ENCODE measurements around the gene CYREN. TPM values are rescaled to one million over a fixed set of nuclear protein-coding genes. Genes with fewer than 3 reads are reported as not detected.
"Not testable (repeated sequence)": the region's sequence is repeated elsewhere in the genome, so short reads cannot be mapped to it uniquely, and the experiment has no call there.

Gene CYREN
- total RNA-seq, 1 donor from 2014 or later = 39.6 TPM

DNA sequence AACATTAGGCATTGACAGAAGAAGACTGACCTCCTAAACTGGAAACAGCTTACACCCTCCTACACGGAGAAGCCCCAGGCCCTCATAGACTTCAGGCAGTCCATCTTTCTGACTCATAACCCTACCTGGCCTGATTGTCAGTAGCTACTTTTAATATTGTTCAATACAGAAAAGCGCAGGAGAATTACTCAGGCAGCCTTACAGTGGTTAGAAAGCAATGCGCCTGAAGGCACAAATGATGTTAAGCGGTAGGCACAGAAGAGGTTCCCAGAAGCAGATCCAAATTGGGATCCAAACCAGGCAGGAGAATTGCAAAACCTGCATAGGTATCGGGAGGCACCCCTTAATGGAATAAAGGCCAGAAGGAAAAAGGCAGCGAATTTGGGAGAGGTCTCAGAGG is 5.4 kb upstream of the CYREN start:
- ATAC-seq = peak; percentile 55

DNA sequence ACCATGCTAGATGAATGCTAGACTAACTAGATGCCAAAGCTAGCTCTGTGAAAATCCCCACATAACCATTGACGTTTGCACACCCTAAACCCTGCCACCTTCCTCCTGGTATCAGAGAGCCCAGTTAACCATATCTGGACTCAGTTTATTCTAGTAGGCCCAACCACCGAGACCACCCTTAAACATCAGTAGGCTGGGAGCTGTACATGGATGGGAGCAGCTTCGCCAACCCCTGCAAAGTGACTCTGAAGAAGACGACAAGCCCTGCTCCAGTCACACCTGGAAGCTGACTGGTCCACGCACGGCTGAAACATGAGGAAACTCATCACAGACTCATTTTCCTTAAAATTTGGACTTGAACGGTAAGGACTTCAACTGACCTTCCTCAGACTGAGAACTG is 4.4 kb upstream of the CYREN start:
- no peak for ATAC-seq

DNA sequence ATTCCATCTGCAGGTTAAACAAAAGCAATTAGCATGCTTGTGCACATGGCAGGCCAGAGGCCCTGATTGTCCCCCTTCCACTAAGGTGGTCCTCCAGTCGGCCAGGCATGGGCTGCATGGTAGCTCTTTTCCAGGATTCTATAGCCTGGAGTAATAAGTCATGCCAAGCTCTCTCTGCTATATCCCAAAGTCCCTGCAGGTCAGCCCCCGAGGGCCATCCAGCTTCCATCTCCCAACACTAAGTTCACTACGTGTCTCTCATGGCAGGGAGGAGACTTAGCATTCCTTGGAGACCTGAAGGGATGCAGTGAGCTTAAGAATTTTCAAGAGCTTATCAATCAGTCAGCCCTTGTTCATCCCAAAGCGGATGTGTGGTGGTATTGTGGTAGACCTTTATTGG is 3.4 kb upstream of the CYREN start:
- not testable (repeated sequence) for ATAC-seq

DNA sequence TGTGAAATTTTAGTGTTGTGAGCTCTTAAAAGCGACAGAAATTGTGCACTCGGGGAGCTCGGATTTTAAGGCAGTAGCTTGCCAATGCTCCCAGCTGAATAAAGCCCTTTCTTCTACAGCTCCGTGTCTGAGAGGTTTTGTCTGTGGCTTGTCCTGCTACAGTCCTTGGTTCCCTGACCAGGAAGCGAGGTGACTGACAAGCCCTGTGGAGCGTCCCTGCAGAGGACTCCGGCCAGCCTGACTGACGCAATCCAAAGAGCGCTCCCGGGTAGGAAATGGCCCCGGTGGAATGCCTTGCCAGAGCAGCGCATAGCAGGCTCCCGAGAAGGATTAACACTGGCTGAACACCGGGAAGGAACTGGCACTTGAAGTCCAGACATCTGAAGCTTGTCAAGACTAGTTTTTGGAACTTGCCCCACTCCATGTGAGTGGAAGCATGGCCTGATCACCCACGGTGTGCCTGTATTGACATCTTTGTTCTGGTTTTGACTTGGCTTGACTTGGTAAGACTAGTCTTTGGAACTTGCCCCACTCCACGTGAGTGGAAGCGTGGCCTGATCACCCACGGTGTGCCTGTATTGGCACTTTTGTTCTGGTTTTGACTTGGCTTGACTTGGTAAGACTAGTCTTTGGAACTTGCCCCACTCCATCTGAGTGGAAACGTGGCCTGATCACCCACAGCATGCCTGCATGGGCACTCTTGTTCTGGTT is 1.2 kb upstream of the CYREN start:
- peak; percentile 30 for ATAC-seq

DNA sequence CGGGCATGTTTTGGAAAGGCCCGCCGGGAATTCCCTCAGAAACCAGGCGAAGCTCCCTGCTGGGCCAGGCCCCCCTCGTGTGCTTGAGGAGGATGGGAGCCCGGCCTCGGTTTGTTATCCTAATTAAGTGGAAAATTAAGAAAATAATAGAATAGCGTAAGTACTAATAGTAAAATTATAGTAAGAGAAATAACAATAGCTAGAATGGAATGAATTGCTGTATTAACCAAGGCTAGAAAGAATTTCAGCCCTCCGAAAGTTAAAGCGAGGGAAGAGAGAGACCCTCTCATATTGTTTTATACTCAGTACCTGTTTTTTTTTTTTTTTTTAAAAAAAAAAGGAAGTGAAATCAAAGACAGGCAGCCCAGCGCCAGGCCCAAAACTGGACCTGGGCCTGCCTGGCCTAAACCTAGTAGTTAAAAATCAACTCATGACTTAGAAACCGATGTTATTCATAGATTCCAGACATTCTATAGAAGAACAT is 533 bp upstream of the CYREN start:
- not testable (repeated sequence) for ATAC-seq

DNA sequence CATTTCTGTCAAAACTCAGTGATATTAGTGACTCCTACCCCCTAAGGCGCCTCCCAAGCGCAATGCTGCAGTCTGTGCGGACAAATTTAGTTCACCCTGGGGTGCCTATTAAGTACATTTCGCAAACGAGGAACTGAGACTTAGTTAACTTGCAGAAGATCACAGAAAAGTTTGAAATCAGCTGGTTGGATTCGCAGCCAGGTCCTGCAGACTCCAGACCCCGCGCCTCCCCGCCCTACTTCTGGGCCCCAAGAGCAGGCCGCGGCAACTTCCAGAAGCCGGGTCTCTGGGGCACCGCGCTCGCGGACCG is 588 bp downstream of the CYREN start:
- no peak for ATAC-seq

DNA sequence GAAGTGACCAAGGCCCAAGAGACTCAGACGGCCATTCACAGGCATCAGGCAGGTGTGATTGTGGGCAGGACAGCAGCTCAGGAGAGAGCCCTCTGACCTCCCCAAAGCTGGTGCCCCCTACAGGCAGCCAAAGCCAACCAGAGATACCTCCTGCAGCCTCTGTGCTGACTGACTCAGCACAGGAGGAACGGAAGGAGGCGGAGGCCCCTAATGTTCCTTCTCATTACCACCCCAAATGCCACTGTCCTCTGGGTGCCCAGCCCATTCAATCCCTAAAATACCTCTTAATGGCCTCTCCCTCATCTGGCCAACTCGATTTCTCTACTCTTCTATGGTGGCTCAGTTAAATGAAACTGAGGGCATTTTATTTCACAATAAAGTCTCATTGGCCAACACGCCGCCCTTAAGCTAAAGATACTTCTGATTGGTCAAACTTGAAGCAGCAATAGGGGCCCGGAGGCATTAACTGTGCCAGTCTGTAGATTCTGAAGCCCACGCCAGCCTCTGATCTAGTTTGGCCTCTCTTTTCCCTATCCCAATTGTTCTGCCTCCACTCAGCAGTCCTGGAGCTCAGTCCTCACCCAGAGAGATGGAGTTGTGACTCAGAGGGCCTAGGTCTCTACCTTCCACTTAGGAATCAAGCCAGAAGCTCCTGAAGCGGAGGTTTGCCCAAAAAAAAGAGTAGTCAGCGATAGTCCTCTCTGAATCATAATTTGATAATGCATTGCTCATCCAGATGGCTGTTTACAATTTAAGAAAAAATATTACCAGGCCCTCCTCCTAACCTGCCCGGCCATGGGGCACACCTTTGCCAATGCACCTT is 1.2 kb downstream of the CYREN start:
- peak; percentile 64 for ATAC-seq

DNA sequence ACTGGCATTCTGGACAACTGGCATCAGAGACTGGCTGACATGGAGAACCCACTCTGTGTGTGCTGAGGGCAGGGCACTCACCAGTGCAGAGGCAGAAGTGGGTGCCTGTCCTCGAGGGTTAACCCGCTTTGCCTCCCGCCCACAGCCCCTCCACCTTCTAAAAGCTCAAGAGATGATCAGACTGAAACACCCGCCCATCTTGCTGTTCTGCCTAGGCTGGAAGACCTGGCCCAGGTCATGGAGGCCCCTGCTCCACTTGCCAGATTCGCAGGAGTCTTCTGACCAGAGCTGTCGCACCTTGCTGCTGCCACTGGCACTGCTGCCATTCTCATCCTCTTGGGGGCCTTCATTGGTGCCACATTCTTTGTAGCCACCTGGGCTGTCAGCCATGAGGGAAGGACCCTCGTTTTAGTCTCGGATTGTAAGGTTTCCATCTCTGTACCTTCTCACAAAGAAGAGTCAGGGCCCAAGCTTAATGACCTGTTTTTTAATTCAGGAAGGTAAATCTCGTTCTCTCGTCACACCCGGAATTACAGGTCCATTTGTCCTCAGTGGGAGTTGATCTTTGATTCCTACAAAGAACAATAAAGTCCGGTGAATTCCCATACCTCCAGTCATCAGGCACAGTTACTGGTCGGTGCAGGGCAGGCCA is 1.9 kb downstream of the CYREN start:
- no peak for ATAC-seq

DNA sequence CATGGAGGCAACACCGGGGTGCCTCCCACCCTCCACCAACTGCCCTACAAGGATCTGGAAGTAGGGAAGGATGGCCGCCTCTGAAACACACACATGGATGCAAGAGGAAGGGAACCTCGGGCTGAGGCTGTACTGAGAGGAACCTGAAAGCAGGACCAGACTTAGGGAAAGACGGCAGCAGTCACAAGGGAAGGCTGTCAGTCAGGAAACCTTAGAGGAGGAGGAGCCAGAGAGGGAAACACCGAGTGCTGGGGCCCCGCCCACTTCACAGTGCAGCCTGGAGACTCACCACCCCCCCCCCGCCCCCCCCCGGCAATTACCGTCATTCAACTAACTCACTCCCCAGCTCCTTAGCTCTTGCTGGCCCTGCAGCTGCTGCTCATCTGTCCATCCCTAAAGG is 2.5 kb downstream of the CYREN start:
- no peak for ATAC-seq

DNA sequence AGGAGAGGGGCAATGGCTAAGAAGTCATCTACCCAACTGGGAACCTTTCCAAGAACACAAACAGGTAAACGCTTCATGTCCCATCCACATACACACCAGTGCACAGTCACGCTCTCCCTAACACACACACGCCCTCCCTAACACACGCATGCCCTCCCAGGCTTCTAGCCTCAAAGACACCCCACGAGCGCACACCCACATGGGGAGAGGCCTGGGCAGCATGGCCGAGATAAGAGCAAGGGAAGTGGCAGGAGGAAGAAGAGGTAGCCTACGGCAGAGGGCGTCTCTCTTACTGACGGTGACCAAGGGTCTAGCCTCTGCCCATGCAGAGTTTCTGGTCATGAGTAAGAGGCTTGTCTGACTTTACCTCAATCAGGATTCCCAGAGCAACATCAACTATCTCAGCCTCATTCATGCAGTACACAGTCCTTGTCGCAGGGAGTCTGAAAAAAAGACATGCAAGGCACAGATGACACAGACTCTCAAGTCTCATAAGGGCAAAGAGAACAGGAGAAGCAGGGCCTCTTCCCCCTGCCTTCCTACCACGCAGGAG is 3.1 kb downstream of the CYREN start:
- no peak for ATAC-seq

DNA sequence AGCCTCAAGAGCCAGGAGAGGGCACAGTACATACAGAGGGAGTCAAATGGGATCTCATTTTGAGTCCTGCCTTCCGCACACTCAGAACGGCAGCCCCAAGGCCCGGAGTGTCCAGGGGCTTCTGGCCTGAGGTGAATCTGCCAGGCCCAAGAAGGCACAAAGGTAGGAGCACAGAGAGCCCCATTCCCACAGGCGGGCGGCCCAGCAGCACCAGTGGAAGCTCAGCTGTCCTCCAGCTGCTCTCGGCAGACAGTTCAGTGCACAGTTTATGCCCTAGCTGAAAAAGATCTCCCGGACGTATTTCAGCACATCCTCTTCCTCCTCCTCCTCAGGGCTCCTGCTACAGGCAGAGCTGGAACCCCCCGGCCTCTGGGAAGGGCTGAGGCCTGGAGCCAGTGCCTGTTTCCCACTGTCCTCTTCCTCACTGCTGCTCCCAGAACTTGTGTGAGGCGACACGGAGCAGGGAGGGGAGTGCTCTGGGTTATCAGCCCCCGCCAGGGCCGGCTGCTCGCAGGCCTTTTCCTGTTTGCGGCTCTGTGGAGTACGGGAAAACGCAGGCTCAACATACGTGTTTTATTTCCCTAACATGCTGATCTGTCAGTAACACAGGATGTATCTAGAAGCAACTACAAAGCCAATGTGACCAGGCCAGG is 4.0 kb downstream of the CYREN start:
- ATAC-seq = no peak

DNA sequence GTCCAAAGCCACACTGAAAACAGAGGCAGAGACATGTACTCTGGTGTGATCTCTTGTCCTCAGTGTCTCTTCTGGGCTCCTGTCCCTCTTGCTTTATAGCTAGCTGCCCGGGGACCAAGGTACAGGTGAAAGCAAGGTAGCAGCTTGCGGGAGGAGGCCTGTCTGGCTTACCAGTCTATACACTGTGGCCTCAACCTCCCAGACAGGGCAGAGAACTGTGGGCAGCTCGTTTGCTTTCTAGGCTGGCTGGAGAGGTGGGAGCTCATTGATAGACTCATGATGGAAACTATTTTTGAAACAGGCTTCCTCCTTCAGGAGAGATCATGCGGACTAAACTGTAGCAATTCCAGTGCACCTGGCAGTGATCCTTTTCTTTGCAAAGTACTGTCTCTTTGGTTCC is 4.6 kb downstream of the CYREN start:
- ATAC-seq = no peak

DNA sequence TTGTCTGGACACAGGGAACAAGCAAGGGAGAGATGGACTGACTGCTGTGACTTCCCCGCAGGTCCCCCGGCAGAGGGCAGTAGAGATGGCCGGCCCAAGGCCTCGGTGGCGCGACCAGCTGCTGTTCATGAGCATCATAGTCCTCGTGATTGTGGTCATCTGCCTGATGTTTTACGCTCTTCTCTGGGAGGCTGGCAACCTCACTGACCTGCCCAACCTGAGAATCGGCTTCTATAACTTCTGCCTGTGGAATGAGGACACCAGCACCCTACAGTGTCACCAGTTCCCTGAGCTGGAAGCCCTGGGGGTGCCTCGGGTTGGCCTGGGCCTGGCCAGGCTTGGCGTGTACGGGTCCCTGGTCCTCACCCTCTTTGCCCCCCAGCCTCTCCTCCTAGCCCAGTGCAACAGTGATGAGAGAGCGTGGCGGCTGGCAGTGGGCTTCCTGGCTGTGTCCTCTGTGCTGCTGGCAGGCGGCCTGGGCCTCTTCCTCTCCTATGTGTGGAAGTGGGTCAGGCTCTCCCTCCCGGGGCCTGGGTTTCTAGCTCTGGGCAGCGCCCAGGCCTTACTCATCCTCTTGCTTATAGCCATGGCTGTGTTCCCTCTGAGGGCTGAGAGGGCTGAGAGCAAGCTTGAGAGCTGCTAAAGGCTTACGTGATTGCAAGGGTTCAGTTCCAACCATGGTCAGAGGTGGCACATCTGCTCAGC is 6.0 kb downstream of the CYREN start:
- no peak for ATAC-seq

DNA sequence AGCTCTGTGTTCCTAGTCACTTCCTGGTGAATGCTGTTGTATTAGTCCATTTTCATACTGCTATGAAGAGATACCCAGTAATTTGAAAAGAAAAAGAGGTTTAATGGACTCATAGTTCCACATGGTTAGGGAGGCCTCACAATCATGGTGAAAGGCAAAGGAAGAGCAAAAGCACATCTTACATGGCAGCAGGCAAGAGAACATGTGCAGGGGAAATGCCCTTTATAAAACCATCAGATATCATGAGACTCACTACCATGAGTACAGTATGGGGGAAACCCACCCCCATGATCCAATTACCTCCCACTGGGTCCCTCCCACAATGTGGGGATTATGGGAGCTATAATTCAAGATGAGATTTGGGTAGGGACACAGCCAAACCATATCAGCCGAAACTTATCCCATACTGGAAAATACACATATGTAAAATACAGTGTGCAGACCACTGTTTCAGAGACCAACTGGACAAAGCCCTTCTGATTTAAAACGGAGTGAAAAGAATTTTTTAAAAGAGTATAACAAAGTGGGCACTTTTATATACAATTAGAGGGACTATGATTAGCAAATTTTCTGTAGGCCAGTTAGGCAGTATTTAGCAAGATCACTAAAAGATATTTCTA is 8.0 kb downstream of the CYREN start:
- no peak for ATAC-seq

DNA sequence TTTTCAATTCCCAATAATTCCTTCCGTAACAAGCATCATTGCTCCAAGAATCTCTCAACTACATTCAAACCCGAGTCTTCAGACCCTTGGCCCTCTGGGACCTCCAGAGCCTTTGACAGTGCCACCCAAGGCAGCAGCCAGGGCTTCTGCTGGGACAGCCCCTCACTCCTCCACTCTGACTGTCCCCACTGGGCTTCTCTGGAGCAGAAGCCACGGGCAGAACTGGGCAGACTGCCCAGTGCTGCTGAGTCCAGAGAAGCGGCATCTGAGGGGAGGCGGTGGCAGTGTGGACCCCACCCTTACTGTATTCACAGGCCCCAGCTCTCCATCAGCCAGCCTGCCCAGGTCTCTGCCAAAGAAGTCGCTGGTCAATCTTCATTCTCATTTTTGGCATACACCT is 8.8 kb downstream of the CYREN start:
- ATAC-seq = peak; percentile 10

DNA sequence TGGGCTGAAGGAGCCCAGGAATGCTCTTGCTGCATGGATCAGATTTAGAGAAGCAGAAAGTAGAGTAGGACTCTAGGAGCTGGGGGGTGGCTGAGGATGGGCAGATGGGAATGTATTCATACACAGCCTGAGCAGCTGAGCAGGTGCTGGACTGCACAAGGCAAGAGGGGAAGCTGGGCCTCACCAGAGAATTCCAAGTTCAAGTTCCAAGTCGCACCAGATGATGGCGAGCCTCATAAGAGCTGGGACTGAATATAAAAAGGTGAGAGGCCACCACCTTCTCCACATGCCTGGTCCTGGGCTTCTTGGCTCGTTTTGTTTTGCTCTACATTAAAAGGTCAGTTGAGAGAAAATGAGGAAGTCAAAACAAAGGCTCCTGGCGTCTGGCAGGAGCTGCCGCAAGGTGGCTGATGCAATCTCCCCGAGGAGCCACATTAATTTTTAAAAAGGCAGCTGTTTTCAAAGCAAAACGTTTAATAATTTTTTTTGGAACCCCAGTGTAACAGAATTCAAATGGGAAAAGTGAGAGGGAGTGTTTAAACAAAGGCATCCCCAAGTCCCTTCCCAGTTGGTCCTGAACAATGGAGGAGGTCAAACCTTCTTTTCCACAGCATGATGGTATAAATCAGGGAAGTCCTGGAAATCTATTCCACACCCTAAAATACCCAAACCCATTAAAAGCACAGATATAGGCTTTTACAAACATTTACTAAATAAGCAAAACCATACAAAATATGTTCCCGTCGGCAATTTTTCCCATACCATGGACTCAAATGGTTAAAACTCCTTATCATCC is 9.5 kb downstream of the CYREN start:
- peak; percentile 19 for ATAC-seq

DNA sequence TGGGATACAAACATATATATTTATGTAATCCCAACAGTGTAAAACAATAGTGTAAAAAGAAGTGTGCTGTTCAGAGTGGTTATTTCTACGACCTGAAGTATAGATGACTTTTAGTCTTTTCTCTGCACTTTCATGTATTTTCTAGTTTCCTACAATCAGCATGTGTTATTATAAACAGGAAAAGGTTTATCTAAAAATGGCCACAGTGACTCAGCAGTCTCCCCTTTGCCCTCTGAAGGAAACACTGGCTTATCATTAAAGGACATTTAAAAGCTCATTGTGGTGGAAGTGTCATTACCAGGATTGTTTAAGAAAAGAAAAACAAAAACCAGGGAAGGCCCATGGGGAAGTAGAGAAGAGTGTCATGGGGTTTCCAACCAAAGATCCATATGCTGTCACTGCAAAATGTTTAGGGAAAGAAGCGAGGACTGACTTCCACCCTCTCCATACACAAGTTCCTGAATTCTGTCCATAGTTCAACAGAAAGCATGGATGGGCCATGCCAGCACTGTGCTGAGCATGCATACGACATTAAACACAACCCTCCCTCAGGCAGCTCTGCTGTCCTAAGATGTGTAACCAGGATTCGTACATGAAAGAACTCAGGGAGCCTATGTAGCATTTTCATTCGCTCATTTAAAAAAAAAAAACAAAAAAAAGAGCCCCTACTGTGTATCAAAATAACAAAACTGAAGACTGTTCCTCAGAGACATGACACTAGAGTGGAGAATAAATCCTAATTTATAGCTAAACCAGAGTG is 10.2 kb downstream of the CYREN start:
- no peak for ATAC-seq

DNA sequence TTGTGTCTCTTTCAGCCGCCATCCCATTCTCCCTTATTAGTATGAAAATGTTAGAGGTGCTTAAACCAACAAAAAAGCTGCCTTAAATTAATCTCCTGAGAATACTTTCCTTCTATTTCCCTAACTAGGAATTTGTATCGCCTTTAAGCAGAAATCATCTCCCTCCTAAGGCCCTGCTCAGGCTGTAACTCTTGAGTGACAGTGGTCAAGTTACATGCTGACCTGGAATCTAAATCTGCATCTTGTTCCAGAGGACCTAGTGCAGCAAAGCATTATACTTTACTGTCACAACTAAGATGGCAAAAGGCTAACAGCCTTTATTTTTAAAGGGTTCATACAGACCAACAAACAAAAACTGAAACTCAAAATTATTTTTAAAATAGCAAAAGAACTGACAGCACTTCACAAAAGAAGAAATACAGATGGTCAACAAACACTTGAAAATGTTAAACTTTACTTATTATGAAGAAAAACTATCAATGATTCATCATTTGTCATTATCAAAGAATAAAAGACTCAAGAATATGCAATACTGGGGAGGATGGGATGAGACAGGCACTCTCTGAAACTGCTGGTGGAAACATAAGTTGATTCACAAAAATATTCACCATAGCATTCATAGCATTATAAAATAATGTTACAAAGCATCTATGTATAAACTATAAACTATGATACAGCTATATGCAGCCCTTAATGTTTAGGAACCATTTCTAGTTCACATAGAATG is 11.0 kb downstream of the CYREN start:
- ATAC-seq = no peak

DNA sequence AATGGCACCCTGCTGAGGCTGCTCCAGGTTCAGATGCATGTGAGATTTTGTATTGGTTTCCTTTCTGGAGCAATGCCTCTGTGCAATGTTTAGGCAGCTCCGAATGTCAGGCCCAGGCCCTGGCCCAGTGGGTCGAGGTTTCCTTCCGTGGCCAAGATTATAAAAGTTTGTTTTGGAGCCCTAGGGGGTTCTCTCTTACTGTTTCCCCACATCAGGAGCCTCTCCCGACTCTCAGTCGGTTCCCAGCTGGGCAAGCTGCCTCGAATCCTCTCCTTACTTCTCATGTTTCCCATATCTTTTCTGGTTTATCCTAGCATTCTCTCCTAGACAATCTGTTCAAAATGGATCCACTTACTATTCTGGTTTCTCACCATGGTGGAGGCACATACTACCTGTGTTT is 11.6 kb downstream of the CYREN start:
- no peak for ATAC-seq
